Epidermal melanocyte (primary cell): ENCODE data around the gene PTPN20.
"Not testable (repeated sequence)": the region's sequence is repeated elsewhere in the genome, so short reads cannot be mapped to it uniquely, and the experiment has no call there.

Experiments used
- DNase-seq: peaks from one replicate; pipeline ENCODE4 v3.0.0; 2011; ENCODE audit warnings: low spot score; ENCODE audit not compliant: insufficient read length

Gene PTPN20

GRCh38 chr10:46948687-46949518 lies 37.7 kb downstream of the PTPN20 start:
- not testable (repeated sequence) for DNase-seq

- DNase-seq: not testable (repeated sequence)
Measured at GRCh38 chr10:46952540-46952939, 41.3 kb downstream of the PTPN20 start.

DNA sequence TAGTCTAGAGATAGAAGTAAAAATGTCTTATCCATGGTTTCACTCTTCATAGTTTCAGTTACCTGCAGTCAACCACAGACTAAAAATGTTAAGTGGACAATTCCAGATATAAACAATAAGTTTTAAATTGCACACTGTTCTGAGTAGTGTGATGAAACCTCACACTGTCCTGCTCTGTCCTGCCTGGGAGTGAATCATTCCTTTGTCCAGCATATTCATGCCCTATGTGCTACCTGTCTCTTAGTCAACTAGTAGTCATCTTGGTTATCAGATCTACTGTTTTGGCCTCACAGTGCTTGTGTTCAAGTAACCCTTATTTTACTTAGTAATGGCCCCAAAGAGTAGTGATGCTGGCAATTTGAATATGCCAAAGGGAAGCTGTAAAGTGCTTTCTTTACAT lies 49.5 kb downstream of the PTPN20 start:
- DNase-seq: not testable (repeated sequence)

DNA sequence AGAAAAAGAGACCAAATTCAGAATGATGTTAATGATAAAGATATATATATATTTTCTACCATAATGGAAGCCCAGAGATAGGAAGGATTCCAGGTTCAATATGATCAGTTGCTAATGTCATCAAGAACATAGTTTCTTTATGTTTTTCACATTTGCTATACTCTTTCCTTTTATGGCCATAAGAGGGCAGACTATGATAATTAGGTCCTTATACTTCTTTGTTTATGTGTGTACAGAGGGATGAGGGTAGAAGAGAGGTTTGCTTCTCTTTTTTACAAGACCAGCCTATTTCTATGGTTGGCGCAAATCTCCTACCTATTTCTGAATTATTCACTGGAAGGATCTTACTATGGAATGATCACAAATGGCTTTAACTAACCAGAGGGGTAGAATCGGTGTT lies 52.1 kb downstream of the PTPN20 start:
- DNase-seq: not testable (repeated sequence)

- DNase-seq: not testable (repeated sequence)
Measured at GRCh38 chr10:46967013-46967412, 55.8 kb downstream of the PTPN20 start.

DNA sequence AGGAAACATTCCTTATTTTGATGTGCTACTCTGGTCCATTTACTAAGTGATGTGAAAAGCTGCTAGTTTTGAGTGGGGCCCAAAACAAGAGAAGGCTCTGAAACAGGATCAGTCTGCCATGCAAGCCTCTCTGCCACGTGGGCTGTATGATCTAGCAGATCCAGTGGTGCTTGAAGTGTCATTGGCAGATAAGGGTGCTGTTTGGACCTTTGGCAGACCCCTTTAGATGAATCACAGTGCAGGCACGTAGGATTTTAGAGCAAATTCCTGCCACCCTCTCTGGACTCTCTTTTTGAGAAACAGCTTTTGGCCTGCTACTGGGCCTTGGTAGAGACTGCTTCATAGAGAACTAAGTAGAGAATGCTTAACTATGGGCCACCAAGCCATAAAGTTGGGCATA lies 69.0 kb downstream of the PTPN20 start:
- not testable (repeated sequence) for DNase-seq

DNA sequence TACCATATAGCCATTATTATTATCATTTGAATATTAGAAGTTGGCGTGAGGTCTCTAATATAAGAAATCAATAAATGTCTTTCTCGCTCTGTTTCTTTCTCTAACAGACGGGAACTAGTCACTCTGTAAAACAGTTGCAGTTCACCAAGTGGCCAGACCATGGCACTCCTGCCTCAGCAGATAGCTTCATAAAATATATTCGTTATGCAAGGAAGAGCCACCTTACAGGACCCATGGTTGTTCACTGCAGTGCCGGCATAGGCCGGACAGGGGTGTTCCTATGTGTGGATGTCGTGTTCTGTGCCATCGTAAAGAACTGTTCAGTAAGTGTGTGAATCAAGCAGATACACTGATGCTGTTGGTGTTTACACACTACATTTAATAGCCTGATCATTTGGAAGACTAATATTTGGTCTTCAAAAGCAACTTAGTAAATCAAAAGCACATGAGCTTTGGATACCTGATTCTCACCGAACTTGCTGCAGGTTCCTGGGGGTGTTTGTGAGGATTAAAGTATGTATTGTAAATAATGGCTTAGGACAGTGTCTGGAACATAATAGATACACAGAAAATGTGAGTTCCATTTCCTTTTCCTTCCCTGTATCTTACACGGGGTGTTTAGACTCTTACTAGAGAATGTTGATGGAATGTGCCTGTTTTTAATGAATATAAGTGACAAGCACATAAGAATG lies 76.2 kb downstream of the PTPN20 start:
- DNase-seq: not testable (repeated sequence)

GRCh38 chr10:46992803-46993561 lies 81.8 kb downstream of the PTPN20 start:
- DNase-seq: no peak

GRCh38 chr10:46995234-46995633 lies 84.0 kb downstream of the PTPN20 start:
- DNase-seq: no peak

- no peak for DNase-seq
Measured at GRCh38 chr10:46998192-46998591, 87.0 kb downstream of the PTPN20 start.

GRCh38 chr10:46998595-46998994 lies 87.4 kb downstream of the PTPN20 start:
- DNase-seq: no peak

DNA sequence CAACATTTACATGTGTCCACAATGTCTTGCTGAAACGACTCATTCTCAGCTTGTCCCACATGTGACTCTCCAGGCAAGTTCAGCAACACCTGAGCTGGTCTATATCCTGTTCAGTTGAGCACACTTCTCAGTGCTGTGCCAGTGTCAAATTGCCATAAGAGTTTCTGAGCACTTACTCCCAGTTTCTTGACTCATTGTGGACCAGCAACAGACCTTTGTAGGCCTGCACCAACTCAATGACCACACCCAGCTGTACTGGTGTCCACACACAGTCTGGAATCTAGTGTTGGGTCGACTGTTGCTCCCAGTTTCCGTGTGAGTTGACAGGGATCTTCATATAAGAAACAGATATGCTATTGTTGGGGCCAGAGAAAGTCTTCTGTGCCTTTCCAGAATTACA lies 88.0 kb downstream of the PTPN20 start:
- DNase-seq: no peak

- DNase-seq: no peak
Measured at GRCh38 chr10:47008769-47009168, 97.5 kb downstream of the PTPN20 start.

DNA sequence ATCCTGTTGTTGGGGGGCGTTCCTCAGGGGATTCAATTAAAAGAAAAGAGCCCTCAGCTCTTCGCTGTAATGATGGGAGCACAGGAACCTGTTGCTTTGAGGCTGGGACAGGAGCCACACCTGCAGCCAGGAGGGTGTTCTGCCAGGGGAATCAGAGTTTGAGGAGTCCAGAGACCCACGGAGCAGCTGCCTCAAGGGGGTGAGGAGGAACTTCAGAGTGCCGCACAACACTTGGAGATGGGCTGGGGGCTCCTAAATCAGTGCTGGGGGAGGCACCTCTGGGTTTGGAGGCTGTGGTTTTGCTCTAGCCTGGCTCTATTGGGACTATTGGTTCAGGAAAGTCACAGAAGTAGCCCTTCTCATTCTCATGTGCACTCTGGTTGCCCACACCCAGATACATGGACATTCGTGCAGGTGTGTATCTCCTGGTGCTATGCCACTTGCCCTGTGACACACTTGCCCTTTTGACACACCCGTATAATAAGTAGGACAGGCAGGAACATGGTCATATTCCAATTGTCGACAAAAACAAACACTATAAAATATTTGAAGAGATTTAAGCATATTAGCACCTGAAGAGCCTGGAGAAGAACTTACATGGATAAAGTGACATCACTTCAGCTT lies 98.1 kb downstream of the PTPN20 start:
- DNase-seq: no peak

GRCh38 chr10:47010036-47010435 lies 98.8 kb downstream of the PTPN20 start:
- DNase-seq: no peak

GRCh38 chr10:47012214-47012613 lies 101.0 kb downstream of the PTPN20 start:
- no peak for DNase-seq

GRCh38 chr10:47013507-47014154 lies 102.4 kb downstream of the PTPN20 start:
- no peak for DNase-seq

GRCh38 chr10:47015404-47015803 lies 104.2 kb downstream of the PTPN20 start:
- DNase-seq: no peak

DNA sequence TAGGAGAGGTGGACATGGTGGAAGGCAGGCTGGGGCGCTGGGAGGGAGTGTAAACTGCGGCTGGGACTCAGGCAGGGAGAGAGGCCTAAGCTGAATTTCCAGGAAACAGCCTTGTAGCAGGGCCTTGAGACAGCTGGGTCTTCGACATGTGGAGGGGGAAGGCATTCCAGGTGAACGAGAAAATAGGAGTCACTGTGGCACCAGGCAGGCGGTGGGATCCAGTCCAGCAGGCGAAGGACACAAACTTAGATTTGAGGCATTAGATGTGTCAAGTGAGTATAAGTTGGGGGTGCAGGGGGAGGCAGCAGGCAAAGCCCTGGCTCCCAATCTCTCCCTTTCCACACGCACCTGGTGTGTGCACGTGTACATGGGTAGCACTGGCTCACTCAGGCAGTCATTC lies 105.3 kb downstream of the PTPN20 start:
- DNase-seq: no peak

DNA sequence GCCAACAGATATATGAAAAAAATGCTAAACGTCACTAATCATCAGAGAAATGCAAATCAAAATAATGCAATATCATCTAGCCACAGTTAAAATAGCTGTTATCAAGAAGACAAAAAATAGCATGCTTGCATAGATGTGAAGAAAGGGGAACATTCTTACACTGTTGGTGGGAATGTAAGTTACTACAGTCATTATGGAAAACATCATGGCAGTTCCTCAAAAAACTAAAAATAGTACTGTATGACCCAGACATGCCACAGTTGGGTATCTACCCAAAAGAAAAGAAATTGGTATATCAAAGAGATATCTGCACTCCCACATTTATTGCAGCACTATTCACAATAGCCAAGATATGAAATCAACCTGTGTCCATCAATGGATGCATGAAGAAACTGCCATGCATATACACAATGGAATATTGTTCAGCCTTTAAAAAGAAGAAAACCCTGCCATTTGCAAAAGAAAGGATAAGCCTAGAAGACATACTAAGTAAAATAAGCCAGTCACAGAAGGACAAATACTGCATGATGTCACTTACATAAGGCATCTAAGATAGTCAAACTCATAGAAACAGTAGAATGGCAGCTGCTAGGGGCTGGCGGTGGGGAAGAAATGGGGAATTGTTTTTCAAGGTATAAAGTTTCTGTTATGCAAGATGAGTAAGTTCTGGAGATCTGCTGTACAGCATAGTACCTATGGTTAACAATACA lies 107.0 kb downstream of the PTPN20 start:
- DNase-seq: no peak
